Endometrial microvascular endothelial cells (primary cell): ENCODE results near the gene SIL1. TPM values are rescaled to one million over a fixed set of nuclear protein-coding genes. Genes with fewer than 3 reads are reported as not detected.

Source experiments
- in situ Hi-C: cut with HindIII; loops from 2 replicates; pipeline ENCODE4 v1.10.0; 2017; ENCODE audit warnings: low sequenced_read_pairs, low pct_unique_long_range_greater_than_20kb; ENCODE audit errors: inconsistent ontology term
- total RNA-seq: library from RNA; depleted of rRNA; stranded (reverse); fragments of >200 nt; gene quantifications from one replicate; pipeline ENCODE4 v1.2.3, GENCODE V29; 2015; ENCODE audit errors: inconsistent ontology term

SIL1 gene
- total RNA-seq, 1 donor from 2014 or later: 42.6 TPM

- in situ Hi-C loops: no loop called here
Measured at GRCh38 chr5:138945421-138946240, 252.5 kb downstream of the SIL1 start.

GRCh38 chr5:138944527-138945322 is 253.4 kb downstream of the SIL1 start:
- in situ Hi-C loops: no loop called here

- in situ Hi-C loops: no loop called here
Measured at GRCh38 chr5:138943599-138944173, 254.5 kb downstream of the SIL1 start.

GRCh38 chr5:138942861-138943260 is 255.3 kb downstream of the SIL1 start:
- in situ Hi-C loops: no loop called here

GRCh38 chr5:138942066-138942465 is 256.1 kb downstream of the SIL1 start:
- in situ Hi-C loops: no loop called here

- in situ Hi-C loops: no loop called here
Measured at GRCh38 chr5:138938526-138938925, 259.6 kb downstream of the SIL1 start.

- in situ Hi-C loops: no loop called here
Measured at GRCh38 chr5:138937392-138938387, 260.5 kb downstream of the SIL1 start.

- in situ Hi-C loops: no loop called here
Measured at GRCh38 chr5:138936968-138937345, 261.2 kb downstream of the SIL1 start.

- in situ Hi-C loops: no loop called here
Measured at GRCh38 chr5:138936225-138936967, 261.8 kb downstream of the SIL1 start.

- in situ Hi-C loops: no loop called here
Measured at GRCh38 chr5:138935466-138935865, 262.7 kb downstream of the SIL1 start.

- in situ Hi-C loops: no loop called here
Measured at GRCh38 chr5:138934971-138935370, 263.2 kb downstream of the SIL1 start.

GRCh38 chr5:138933522-138934290 is 264.5 kb downstream of the SIL1 start:
- in situ Hi-C loops: no loop called here

- in situ Hi-C loops: no loop called here
Measured at GRCh38 chr5:138932171-138932810, 265.9 kb downstream of the SIL1 start.

- in situ Hi-C loops: no loop called here
Measured at GRCh38 chr5:138930371-138931097, 267.6 kb downstream of the SIL1 start.

GRCh38 chr5:138929571-138929955 is 268.6 kb downstream of the SIL1 start:
- in situ Hi-C loops: no loop called here

- in situ Hi-C loops: no loop called here
Measured at GRCh38 chr5:138927979-138928378, 270.2 kb downstream of the SIL1 start.
